ENCODE data around the gene FGF18. TPM values are rescaled to one million over a fixed set of nuclear protein-coding genes. Genes with fewer than 3 reads are reported as not detected.

Gene FGF18
- total and polyA plus RNA-seq, 9 donors = 0.27 to 7.9 (median 0.53) TPM; not detected in 1

DNA sequence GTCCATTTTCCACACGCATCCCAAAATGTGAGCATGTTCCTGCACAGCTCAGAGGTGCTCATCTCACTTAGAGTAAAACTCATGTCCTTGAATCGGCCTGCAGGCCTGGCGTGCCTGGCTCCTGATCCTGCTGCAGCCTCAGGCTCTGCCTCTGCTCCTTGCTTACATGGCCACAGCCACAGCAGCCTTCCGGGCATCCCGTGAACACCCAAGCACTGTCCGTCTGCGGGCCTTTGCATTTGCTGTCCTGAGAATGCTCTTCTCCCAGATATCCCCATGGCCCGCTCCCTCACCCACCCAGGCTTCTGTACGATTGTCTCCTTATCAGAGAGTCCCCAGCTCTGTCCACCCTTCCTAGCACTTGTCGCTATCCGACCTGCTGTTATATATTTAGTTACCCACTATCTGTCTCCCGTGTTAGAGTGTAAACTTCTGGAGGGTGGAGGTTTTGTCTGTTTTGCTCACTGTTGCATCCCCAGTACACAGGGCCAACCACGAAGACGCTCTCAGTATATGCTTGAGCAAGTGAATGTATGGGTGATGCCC is 21.9 kb downstream of the FGF18 start:
- intact Hi-C loops (cut with DNase I) = loop anchor here in 1 of 4 donors (10.0 kb wide), 1 partner anchor 143 kb away; no protein-coding TSS in a partner anchor
- Histone ChIP-seq H3K27me3 (no peaks in the 10 kb centered on the region), H3K27ac (no peak overlapping the region), H3K9me3 (no peaks in the 10 kb centered on the region), H3K4me3 (no peak overlapping the region), H3K36me3 (no peaks in the 10 kb centered on the region), H3K4me1 (ENCODE audit: insufficient read depth) (no peaks in the 10 kb centered on the region)
- no peak for DNase-seq
- 82 to 86% (median 85%) methylated on average over 14 of the region's 14 CpGs for WGBS, 3 donors
- TF ChIP-seq, protein P1, sequence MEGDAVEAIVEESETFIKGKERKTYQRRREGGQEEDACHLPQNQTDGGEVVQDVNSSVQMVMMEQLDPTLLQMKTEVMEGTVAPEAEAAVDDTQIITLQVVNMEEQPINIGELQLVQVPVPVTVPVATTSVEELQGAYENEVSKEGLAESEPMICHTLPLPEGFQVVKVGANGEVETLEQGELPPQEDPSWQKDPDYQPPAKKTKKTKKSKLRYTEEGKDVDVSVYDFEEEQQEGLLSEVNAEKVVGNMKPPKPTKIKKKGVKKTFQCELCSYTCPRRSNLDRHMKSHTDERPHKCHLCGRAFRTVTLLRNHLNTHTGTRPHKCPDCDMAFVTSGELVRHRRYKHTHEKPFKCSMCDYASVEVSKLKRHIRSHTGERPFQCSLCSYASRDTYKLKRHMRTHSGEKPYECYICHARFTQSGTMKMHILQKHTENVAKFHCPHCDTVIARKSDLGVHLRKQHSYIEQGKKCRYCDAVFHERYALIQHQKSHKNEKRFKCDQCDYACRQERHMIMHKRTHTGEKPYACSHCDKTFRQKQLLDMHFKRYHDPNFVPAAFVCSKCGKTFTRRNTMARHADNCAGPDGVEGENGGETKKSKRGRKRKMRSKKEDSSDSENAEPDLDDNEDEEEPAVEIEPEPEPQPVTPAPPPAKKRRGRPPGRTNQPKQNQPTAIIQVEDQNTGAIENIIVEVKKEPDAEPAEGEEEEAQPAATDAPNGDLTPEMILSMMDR (IDR thresholded peaks at IDR 0.05) = no peak
- TF ChIP-seq EP300 (IDR thresholded peaks at IDR 0.05) (no peak), POLR2A (IDR thresholded peaks at IDR 0.05) (no peak)

DNA sequence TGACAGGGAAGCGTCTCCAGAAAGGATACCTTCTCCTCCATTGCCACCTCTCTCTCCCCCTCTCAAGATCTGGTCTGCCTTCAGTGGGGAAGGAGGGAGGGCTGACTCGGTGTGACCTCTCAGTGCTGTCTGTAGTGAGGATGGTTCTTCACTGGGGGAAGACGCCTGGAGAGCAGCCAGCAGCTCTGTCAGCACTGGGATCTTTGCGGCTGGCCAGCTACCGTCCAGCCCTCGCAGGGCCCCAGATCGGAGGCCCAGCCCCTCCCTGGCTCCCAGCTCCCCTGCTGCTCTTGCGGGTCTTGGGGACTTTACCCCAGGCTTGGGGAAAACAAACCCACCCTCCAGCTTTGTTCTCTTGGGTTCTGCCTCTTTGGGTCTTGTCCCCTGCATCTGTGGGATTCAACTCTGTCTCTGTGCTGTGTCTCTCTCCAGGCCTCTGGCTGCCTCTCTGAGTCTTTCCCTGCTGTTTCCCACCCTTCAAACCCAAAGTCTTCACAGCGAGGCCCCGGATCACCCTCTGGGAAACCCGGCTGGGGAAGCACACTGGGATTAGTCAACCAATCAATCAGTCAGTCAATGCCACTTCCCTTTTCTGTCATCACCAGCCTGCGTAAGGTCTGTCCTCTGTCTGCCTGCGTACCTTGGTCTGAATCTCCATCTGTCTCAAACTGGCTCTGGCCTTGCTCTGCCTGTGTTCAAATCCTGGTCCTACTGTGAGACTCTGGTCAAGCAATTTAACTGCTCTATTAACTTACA is 23.0 kb downstream of the FGF18 start:
- H3K27me3 ChIP-seq = no peaks in the 10 kb centered on the region
- DNase-seq = no peak
- TF ChIP-seq POLR2A (IDR thresholded peaks at IDR 0.05) (no peak), EP300 (IDR thresholded peaks at IDR 0.05) (no peak)
- TF ChIP-seq, protein P1 (IDR thresholded peaks at IDR 0.05) = no peak
- H3K27ac ChIP-seq = no peak overlapping the region
- intact Hi-C loops (cut with DNase I) = loop anchor here in 1 of 4 donors (10.0 kb wide), 1 partner anchor 142 kb away; no protein-coding TSS in a partner anchor
- no peaks in the 10 kb centered on the region for H3K9me3 ChIP-seq
- H3K36me3 ChIP-seq = no peaks in the 10 kb centered on the region
- no peak overlapping the region for H3K4me3 ChIP-seq
- no peaks in the 10 kb centered on the region for H3K4me1 ChIP-seq (ENCODE audit: insufficient read depth)
- WGBS, 3 donors = 65 to 70% (median 67%) methylated on average over 13 of the region's 13 CpGs

DNA sequence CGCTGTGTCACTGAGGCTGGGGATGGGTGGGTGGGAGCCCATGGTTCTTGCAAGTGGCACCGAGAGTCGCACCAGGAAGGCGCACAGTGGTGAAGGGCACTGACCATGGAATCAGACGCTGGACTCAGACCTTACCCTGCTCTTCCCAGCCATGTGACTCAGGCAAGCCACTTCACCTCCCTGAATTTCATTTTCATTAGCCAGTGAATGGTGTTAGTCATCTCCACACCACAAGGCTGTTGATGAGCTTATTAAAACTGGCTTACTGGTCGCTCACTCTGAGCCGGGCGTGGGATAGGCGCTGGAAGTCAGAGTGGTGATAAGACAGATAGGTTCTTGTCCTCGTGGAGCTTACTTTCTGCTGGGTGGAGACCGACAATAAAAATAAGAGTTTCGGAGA is 25.1 kb downstream of the FGF18 start:
- TF ChIP-seq POLR2A (IDR thresholded peaks at IDR 0.05) = no peak
- no peak for TF ChIP-seq EP300 (IDR thresholded peaks at IDR 0.05)
- TF ChIP-seq, protein P1 (IDR thresholded peaks at IDR 0.05) = no peak
- Histone ChIP-seq H3K4me1 (ENCODE audit: insufficient read depth) (no peaks in the 10 kb centered on the region), H3K4me3 (no peak overlapping the region), H3K36me3 (no peaks in the 10 kb centered on the region), H3K9me3 (no peaks in the 10 kb centered on the region), H3K27ac (no peak overlapping the region), H3K27me3 (no peaks in the 10 kb centered on the region)
- no peak for DNase-seq
- intact Hi-C loops (cut with DNase I) = loop anchor here in 1 of 4 donors (10.0 kb wide), 1 partner anchor 140 kb away; no protein-coding TSS in a partner anchor
- 92 to 95% (median 94%) methylated on average over 12 of the region's 12 CpGs for WGBS, 3 donors

DNA sequence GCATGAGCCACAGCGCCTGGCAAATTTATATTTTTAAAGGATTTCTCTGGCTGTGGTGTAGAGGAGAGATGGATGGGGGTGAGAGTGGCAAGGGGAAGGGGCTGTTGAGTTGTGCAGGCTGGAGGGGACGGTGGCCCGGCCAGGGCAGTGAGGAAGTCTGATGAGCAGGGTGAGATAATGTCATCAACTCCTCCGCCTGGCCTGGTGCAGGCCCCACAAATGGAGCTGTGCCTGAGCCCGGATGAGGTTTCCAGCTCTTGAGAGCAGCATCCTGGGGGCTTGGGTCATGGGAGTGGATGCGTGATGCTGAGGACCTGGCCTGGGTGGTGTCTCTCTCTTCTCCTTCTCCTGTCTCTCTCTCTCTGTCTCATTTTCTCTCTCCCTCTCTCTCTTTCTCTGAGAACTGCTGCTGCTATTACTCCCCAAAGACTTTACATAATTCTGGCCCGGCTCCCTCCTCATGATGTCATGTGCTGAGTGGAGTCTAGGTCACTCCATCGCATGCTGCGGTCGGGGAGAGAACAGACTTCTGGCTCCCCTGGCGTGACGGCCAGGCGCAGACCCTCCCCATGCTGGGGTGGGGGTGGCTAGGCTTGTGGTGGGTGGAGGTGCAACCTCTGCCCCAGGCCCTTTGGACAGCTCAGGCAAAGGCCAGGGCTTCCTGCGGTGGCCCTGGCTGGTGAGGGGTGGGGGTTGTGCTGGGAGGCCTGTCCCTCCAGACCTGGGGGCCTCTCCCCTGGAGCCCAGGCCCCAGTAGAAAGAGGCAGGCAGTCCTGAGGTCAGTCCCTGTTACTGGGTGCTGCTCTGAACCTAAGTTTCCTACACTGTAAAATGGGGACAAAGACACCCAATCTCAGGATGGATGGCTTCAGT is 26.4 kb downstream of the FGF18 start:
- Histone ChIP-seq H3K27me3 (no peaks in the 10 kb centered on the region), H3K4me3 (no peak overlapping the region), H3K4me1 (ENCODE audit: insufficient read depth) (no peaks in the 10 kb centered on the region), H3K36me3 (no peaks in the 10 kb centered on the region), H3K27ac (no peak overlapping the region), H3K9me3 (no peaks in the 10 kb centered on the region)
- intact Hi-C loops (cut with DNase I) = loop anchor here in 1 of 4 donors (10.0 kb wide), 1 partner anchor 139 kb away; no protein-coding TSS in a partner anchor
- WGBS, 3 donors = 55 to 74% (median 66%) methylated on average over 14 of the region's 14 CpGs
- TF ChIP-seq, protein P1 (IDR thresholded peaks at IDR 0.05) = no peak
- no peak for TF ChIP-seq POLR2A (IDR thresholded peaks at IDR 0.05)
- no peak for TF ChIP-seq EP300 (IDR thresholded peaks at IDR 0.05)
- DNase-seq = peak in 1 of 5 donors; percentile 32
